T-cell (primary cell): ENCODE data around the gene RUFY4. TPM values are rescaled to one million over a fixed set of nuclear protein-coding genes. Genes with fewer than 3 reads are reported as not detected.

Source experiments
- ATAC-seq, 4 experiments: fragments of 200-7000 bp in 3 of 4; fragments of 150-1000 bp in 1 of 4; cut with Tn5 transposase; replicated peaks in 1 of 4; 1 replicate in 3 of 4; 2 replicates in 1 of 4; pipeline ENCODE4 v1.10.0; 2021; ENCODE audit warnings: moderate library complexity in 3 of 4, mild to moderate bottlenecking in 2 of 4, moderate number of reproducible peaks in 1 of 4
- CTCF ChIA-PET, 2 donors: fragments of 300-600 bp; sonication (Branson Sonifier 250); formaldehyde crosslinking; loops; one replicate each; lab custom pipeline; 2022; ENCODE audit warnings: antibody characterized with exemption in 2 of 2; lab: Charles Lee
- POLR2A ChIA-PET, 2 donors: fragments of 300-600 bp; sonication (Branson Sonifier 250); formaldehyde crosslinking; loops; one replicate each; lab custom pipeline; 2022; ENCODE audit warnings: antibody characterized with exemption in 2 of 2; lab: Charles Lee
- DNase-seq, 35 experiments: peaks; one replicate each; pipeline versions ENCODE4 v3.0.0 to v3.0.0-alpha.2; 2013 to 2023
- H3K27ac ChIP-seq: one replicate; pipeline ENCODE4 v1.5.1; 2013; ENCODE audit warnings: low read length
- H3K27me3 ChIP-seq, 2 experiments: replicated peaks in 1 of 2; 1 replicate in 1 of 2; 2 replicates in 1 of 2; pipeline versions ENCODE4 v1.6.1 to v1.7.0; 2013; ENCODE audit warnings: low read length in 1 of 2, mixed read lengths in 1 of 2; ENCODE audit not compliant: control insufficient read depth in 2 of 2, insufficient read depth in 2 of 2; ENCODE audit errors: extremely low read depth in 1 of 2
- H3K36me3 ChIP-seq, 2 donors: 1 replicate in 1 of 2; 2 replicates in 1 of 2; pipeline versions ENCODE4 v1.6.1 to v1.7.0; 2013; ENCODE audit warnings: low read length in 1 of 2; ENCODE audit not compliant: control insufficient read depth in 2 of 2, insufficient read depth in 1 of 2; ENCODE audit errors: extremely low read depth in 1 of 2
- H3K4me1 ChIP-seq, 2 experiments: 1 replicate in 1 of 2; 2 replicates in 1 of 2; pipeline versions ENCODE4 v1.6.1 to v1.7.0; 2013; ENCODE audit warnings: low read length in 2 of 2, mixed read lengths in 1 of 2; ENCODE audit not compliant: insufficient read depth in 2 of 2, control insufficient read depth in 1 of 2; ENCODE audit errors: extremely low read depth in 1 of 2
- H3K4me3 ChIP-seq, 2 donors: 1 replicate in 1 of 2; 2 replicates in 1 of 2; pipeline versions ENCODE4 v1.5.1 to v1.7.0; 2013; ENCODE audit warnings: mild to moderate bottlenecking in 2 of 2, low read length in 1 of 2, moderate library complexity in 1 of 2; ENCODE audit not compliant: control insufficient read depth in 1 of 2; ENCODE audit errors: extremely low read depth in 1 of 2
- H3K9me3 ChIP-seq: 2 replicates; pipeline ENCODE4 v1.7.0; 2013
- H3K27ac Mint-ChIP-seq, 2 donors: one replicate each; pipeline ENCODE4 v1.8.0; 2020 to 2021; ENCODE audit warnings: mild to moderate bottlenecking in 2 of 2, mixed read lengths in 2 of 2
- H3K27me3 Mint-ChIP-seq, 2 donors: one replicate each; pipeline ENCODE4 v1.8.0; 2021 to 2022; ENCODE audit warnings: mixed read lengths in 2 of 2
- H3K36me3 Mint-ChIP-seq: one replicate; pipeline ENCODE4 v1.8.0; 2021; ENCODE audit warnings: mixed read lengths
- H3K4me1 Mint-ChIP-seq, 3 donors: one replicate each; pipeline ENCODE4 v1.8.0; 2020 to 2022; ENCODE audit warnings: mixed read lengths in 3 of 3, mild to moderate bottlenecking in 1 of 3
- H3K4me3 Mint-ChIP-seq, 3 donors: one replicate each; pipeline ENCODE4 v1.8.0; 2020 to 2022; ENCODE audit warnings: mild to moderate bottlenecking in 3 of 3, mixed read lengths in 3 of 3, moderate library complexity in 3 of 3
- H3K9me3 Mint-ChIP-seq, 3 donors: one replicate each; pipeline ENCODE4 v1.8.0; 2020 to 2022; ENCODE audit warnings: mixed read lengths in 3 of 3
- WGBS: methylation state at CpG from one replicate; pipeline ENCODE4 v1.1.5; 2013; ENCODE audit warnings: missing lambda C conversion rate; ENCODE audit not compliant: insufficient coverage; 5-methylcytosine and 5-hydroxymethylcytosine counted together
- total RNA-seq, 35 experiments: library from RNA in 6 of 35; stranded (reverse) in 6 of 35; fragments of 120-200 nt in 1 of 35; gene quantifications; one replicate each; pipeline versions ENCODE4 v1.2.1 to v1.2.4 and lab custom pipeline; 2013 to 2026

RUFY4 gene
- total RNA-seq, 5 donors from 2014 or later (not counting 1 experiment from before 2014, with no cell fraction given): 0.18 to 1.0 (median 0.65) TPM

GRCh38 chr2:218079943-218080913 lies 11.2 kb downstream of the RUFY4 start:
- no peak overlapping the region for H3K27ac Mint-ChIP-seq
- ATAC-seq: no peak
- CTCF ChIA-PET: no interaction called here

GRCh38 chr2:218081063-218081462 lies 12.0 kb downstream of the RUFY4 start:
- no peak for DNase-seq
- H3K27ac Mint-ChIP-seq: no peak overlapping the region
- peaks cover 4 to 10% of the 10 kb centered on the region in 2 donors for H3K27me3 Mint-ChIP-seq
- peaks cover 1 to 11% (median 2%) of the 10 kb centered on the region in 3 donors for H3K9me3 Mint-ChIP-seq
- no peak overlapping the region for H3K4me3 Mint-ChIP-seq
- H3K4me1 ChIP-seq: no peaks in the 10 kb centered on the region
- no peaks in the 10 kb centered on the region for H3K36me3 Mint-ChIP-seq
- ChIA-PET CTCF (no interaction called here), POLR2A (no interaction called here)
- peaks cover 0 to 22% of the 10 kb centered on the region in 2 experiments for H3K27me3 ChIP-seq
- 100% methylated on average over 1 of the region's 2 CpGs for WGBS
- no peak for ATAC-seq
- H3K4me3 ChIP-seq: no peak overlapping the region
- H3K9me3 ChIP-seq: no peaks in the 10 kb centered on the region
- H3K4me1 Mint-ChIP-seq: no peaks in the 10 kb centered on the region
- H3K27ac ChIP-seq: no peak overlapping the region
- no peaks in the 10 kb centered on the region for H3K36me3 ChIP-seq

More at GRCh38 chr2:218079943-218080913, 11.2 kb downstream of the RUFY4 start:
- Histone ChIP-seq H3K4me1 (no peaks in the 10 kb centered on the region), H3K9me3 (no peaks in the 10 kb centered on the region), H3K36me3 (no peaks in the 10 kb centered on the region), H3K27me3 (peaks cover 0 to 27% of the 10 kb centered on the region in 2 experiments), H3K4me3 (no peak overlapping the region), H3K27ac (no peak overlapping the region)
- no peak for DNase-seq
- Mint-ChIP-seq H3K9me3 (peaks cover 0 to 3% (median 0%) of the 10 kb centered on the region in 3 donors), H3K27me3 (peaks cover 4 to 9% of the 10 kb centered on the region in 2 donors), H3K36me3 (no peaks in the 10 kb centered on the region), H3K4me1 (no peaks in the 10 kb centered on the region), H3K4me3 (no peak overlapping the region)
- POLR2A ChIA-PET: no interaction called here
- WGBS: 76% methylated on average over 11 of the region's 15 CpGs

- no peak overlapping the region for H3K27ac Mint-ChIP-seq
- no peaks in the 10 kb centered on the region for H3K4me1 Mint-ChIP-seq
- POLR2A ChIA-PET: no interaction called here
- Histone ChIP-seq H3K27ac (no peak overlapping the region), H3K9me3 (peaks cover 1% of the 10 kb centered on the region), H3K4me3 (no peak overlapping the region), H3K36me3 (no peaks in the 10 kb centered on the region), H3K27me3 (peaks cover 0 to 22% of the 10 kb centered on the region in 2 experiments), H3K4me1 (no peaks in the 10 kb centered on the region)
- no peaks in the 10 kb centered on the region for H3K36me3 Mint-ChIP-seq
- 89% methylated on average over 7 of the region's 7 CpGs for WGBS
- DNase-seq: no peak
- no peak overlapping the region for H3K4me3 Mint-ChIP-seq
- no peak for ATAC-seq
- peaks cover 9 to 10% of the 10 kb centered on the region in 2 donors for H3K27me3 Mint-ChIP-seq
- CTCF ChIA-PET: no interaction called here
- peaks cover 8 to 17% (median 8%) of the 10 kb centered on the region in 3 donors for H3K9me3 Mint-ChIP-seq
Measured at GRCh38 chr2:218081695-218082094, 12.6 kb downstream of the RUFY4 start.

DNA sequence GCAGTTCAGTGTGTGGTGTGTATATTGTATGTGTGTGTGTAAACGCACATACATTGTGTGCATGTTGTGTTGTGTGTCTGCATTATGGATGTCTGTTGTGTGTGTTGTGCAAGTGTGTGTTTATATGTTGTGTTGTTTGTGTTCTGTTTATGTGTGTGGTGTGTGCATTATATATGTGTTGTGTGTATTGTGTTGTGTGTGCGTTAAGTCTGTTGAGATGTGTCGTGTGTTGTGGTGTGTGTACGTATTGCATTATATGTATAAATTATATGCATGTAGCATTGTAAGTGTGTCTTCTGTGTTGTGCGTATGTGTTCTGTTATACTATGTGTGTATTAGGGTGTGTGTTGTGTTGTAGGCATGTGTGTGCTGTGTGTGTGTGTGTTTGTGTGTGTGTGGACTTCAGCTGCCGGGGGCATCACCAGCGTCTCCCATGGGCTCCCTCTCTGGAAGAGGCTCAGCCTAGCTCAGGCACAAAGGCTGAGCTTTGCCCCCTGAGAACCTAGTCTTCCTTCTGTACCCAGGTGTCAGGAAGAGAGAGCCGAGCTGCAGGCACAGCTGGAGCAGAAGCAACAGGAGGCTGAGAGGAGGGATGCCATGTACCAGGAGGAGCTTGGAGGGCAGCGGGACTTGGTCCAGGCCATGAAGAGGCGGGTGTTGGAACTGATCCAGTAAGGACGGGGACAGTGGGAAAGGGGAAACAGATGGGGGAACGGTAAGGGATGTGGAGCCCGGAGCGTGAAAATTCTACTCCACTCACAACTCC lies 13.7 kb downstream of the RUFY4 start:
- ChIA-PET POLR2A (no interaction called here), CTCF (no interaction called here)
- no peaks in the 10 kb centered on the region for H3K36me3 ChIP-seq
- no peak overlapping the region for H3K4me3 ChIP-seq
- H3K4me1 ChIP-seq: no peaks in the 10 kb centered on the region
- Mint-ChIP-seq H3K36me3 (no peaks in the 10 kb centered on the region), H3K9me3 (peaks cover 8 to 18% (median 8%) of the 10 kb centered on the region in 3 donors), H3K4me1 (no peaks in the 10 kb centered on the region), H3K4me3 (no peak overlapping the region), H3K27me3 (peaks cover 9 to 10% of the 10 kb centered on the region in 2 donors), H3K27ac (no peak overlapping the region)
- 82% methylated on average over 7 of the region's 14 CpGs for WGBS
- H3K27ac ChIP-seq: no peak overlapping the region
- ATAC-seq (no peak), DNase-seq (no peak)
- H3K27me3 ChIP-seq: peaks cover 0 to 22% of the 10 kb centered on the region in 2 experiments
- peaks cover 2% of the 10 kb centered on the region for H3K9me3 ChIP-seq

DNA sequence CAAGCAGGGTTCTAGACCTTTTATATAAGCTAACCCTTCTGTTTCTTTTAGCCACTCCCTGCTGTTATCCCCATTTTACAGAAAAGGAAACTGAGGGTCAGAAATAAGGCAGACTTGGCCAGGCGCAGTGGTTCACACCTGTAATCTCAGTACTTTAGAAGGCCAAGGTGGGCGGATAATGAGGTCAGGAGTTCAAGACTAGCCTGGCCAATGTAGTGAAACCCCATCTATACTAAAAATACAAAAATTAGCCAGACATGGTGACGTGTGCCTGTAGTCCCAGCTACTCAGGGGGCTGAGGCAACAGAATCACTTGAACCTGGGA lies 14.3 kb downstream of the RUFY4 start:
- no peak for ATAC-seq
- H3K9me3 Mint-ChIP-seq: peaks cover 8 to 18% (median 8%) of the 10 kb centered on the region in 3 donors
- Histone ChIP-seq H3K4me1 (no peaks in the 10 kb centered on the region), H3K4me3 (no peak overlapping the region), H3K27me3 (peaks cover 0 to 22% of the 10 kb centered on the region in 2 experiments), H3K9me3 (peaks cover 2% of the 10 kb centered on the region), H3K27ac (no peak overlapping the region), H3K36me3 (no peaks in the 10 kb centered on the region)
- H3K27ac Mint-ChIP-seq: no peak overlapping the region
- ChIA-PET CTCF (no interaction called here), POLR2A (no interaction called here)
- H3K4me1 Mint-ChIP-seq: no peaks in the 10 kb centered on the region
- no peaks in the 10 kb centered on the region for H3K36me3 Mint-ChIP-seq
- no peak overlapping the region for H3K4me3 Mint-ChIP-seq
- 50% methylated on average over 1 of the region's 3 CpGs for WGBS
- DNase-seq: no peak
- peaks cover 9 to 10% of the 10 kb centered on the region in 2 donors for H3K27me3 Mint-ChIP-seq

- Histone ChIP-seq H3K27ac (no peak overlapping the region), H3K36me3 (no peaks in the 10 kb centered on the region), H3K4me3 (no peak overlapping the region), H3K27me3 (peaks cover 0 to 28% of the 10 kb centered on the region in 2 experiments), H3K4me1 (no peaks in the 10 kb centered on the region), H3K9me3 (peaks cover 2% of the 10 kb centered on the region)
- no peak for ATAC-seq
- Mint-ChIP-seq H3K9me3 (peaks cover 8 to 18% (median 8%) of the 10 kb centered on the region in 3 donors), H3K4me1 (peaks cover 0 to 6% (median 0%) of the 10 kb centered on the region in 3 donors), H3K27ac (no peak overlapping the region), H3K36me3 (no peaks in the 10 kb centered on the region), H3K4me3 (no peak overlapping the region), H3K27me3 (peaks cover 15 to 17% of the 10 kb centered on the region in 2 donors)
- CTCF ChIA-PET: no interaction called here
- POLR2A ChIA-PET: no interaction called here
- no peak for DNase-seq
Measured at GRCh38 chr2:218086478-218086877, 17.4 kb downstream of the RUFY4 start.
